GM12878 (cell line): Measurements from ENCODE around the gene MTO1. TPM values are rescaled to one million over a fixed set of nuclear protein-coding genes. Genes with fewer than 3 reads are reported as not detected.

ENCODE experiments used
- CREM ChIP-seq: IDR thresholded peaks from 2 replicates; pipeline ENCODE4 v1.6.1; 2014; ENCODE audit warnings: antibody characterized with exemption, low read depth
- IKZF1 ChIP-seq: fragments of 450-650 bp; conservative IDR thresholded peaks from 2 replicates; pipeline ENCODE4 v1.6.1; 2017; ENCODE audit warnings: antibody characterized with exemption, mild to moderate bottlenecking
- MTA3 ChIP-seq: IDR thresholded peaks from 2 replicates; pipeline ENCODE4 v1.6.1; 2012; ENCODE audit warnings: low read length, inconsistent platforms, borderline replicate concordance
- NFYA ChIP-seq: IDR thresholded peaks from 2 replicates; pipeline ENCODE4 v1.6.1; 2011; ENCODE audit warnings: low read depth, mild to moderate bottlenecking, low read length, improper control_type of control experiment, borderline replicate concordance
- POLR2AphosphoS2 ChIP-seq: IDR thresholded peaks from 2 replicates; pipeline ENCODE4 v1.6.1; 2011; ENCODE audit warnings: low read depth, mild to moderate bottlenecking, low read length, improper control_type of control experiment, moderate library complexity
- RUNX3 ChIP-seq: IDR thresholded peaks from 2 replicates; pipeline ENCODE4 v1.6.1; 2012; ENCODE audit warnings: low read length, inconsistent platforms
- SMC3 ChIP-seq: IDR thresholded peaks from 2 replicates; pipeline ENCODE4 v1.6.1; 2011; ENCODE audit warnings: low read length, improper control_type of control experiment, borderline replicate concordance
- SUPT20H ChIP-seq: IDR thresholded peaks from 2 replicates; pipeline ENCODE4 v1.6.1; 2011; ENCODE audit warnings: low read depth, mild to moderate bottlenecking, low read length, moderate library complexity, borderline replicate concordance; ENCODE audit not compliant: control insufficient read depth
- TAF1 ChIP-seq: IDR thresholded peaks from 2 replicates; pipeline ENCODE4 v1.6.1; 2011; ENCODE audit warnings: mild to moderate bottlenecking, low read depth, low read length, borderline replicate concordance
- TARDBP ChIP-seq: IDR thresholded peaks from 2 replicates; pipeline ENCODE4 v1.6.1; 2016; ENCODE audit warnings: borderline replicate concordance
- TBL1XR1 ChIP-seq: IDR thresholded peaks from 2 replicates; pipeline ENCODE4 v1.6.1; 2012; ENCODE audit warnings: low read depth, low read length, improper control_type of control experiment
- TCF7 ChIP-seq: IDR thresholded peaks from 2 replicates; pipeline ENCODE4 v1.6.1; 2014; ENCODE audit warnings: antibody characterized with exemption, borderline replicate concordance
- WRNIP1 ChIP-seq: IDR thresholded peaks from 2 replicates; pipeline ENCODE4 v1.6.1; 2011; ENCODE audit warnings: low read depth, low read length, improper control_type of control experiment, borderline replicate concordance
- ZNF207 ChIP-seq: fragments of 450-650 bp; IDR thresholded peaks from 2 replicates; pipeline ENCODE4 v1.6.1; 2014; ENCODE audit warnings: antibody characterized with exemption, mild to moderate bottlenecking, borderline replicate concordance
- ZZZ3 ChIP-seq: IDR thresholded peaks from 2 replicates; pipeline ENCODE4 v1.6.1; 2011; ENCODE audit warnings: low read depth; ENCODE audit not compliant: control insufficient read depth, insufficient read length
- polyA plus RNA-seq, 11 experiments: library from polyadenylated mRNA; depleted of rRNA in 4 of 11; unstranded in 6 of 11; stranded (reverse) in 5 of 11; fragments of >200 nt; fragmentation: Nextera tagmentation in 4 of 11; fragmentation: Illumina TruSeq in 1 of 11; extraction: Ambion mirVana in 4 of 11; extraction: Trizol in 1 of 11; gene quantifications; 1 replicate in 1 of 11; 2 replicates in 10 of 11; pipeline versions ENCODE4 v1.2.1 to v1.2.3, GENCODE V29; 2011 to 2016; ENCODE audit warnings: inconsistent platforms in 2 of 11, missing spikeins in 2 of 11, low read depth in 1 of 11
- total RNA-seq, 4 experiments: library from RNA; depleted of rRNA in 3 of 4; stranded (reverse); fragments of >200 nt in 3 of 4; fragmentation: Illumina TruSeq in 1 of 4; extraction: Trizol in 1 of 4; gene quantifications; 2 replicates each; pipeline versions ENCODE4 v1.2.1 to v1.2.3, GENCODE V29; 2013 to 2021
- TF ChIP-seq, protein P1 (sequence below): fragments of 450-650 bp; IDR thresholded peaks from 2 replicates; pipeline ENCODE4 v1.6.1; 2017; ENCODE audit warnings: antibody characterized with exemption, mild to moderate bottlenecking, moderate library complexity
- TF ChIP-seq, protein P2 (sequence below): IDR thresholded peaks from 2 replicates; pipeline ENCODE4 v1.6.1; 2012; ENCODE audit warnings: low read depth, low read length, improper control_type of control experiment
- TF ChIP-seq, protein P3 (sequence below): fragments of 450-650 bp; IDR thresholded peaks from 2 replicates; pipeline ENCODE4 v1.6.1; 2016; ENCODE audit warnings: mild to moderate bottlenecking
- TF ChIP-seq, protein P4 (sequence below): IDR thresholded peaks from 2 replicates; pipeline ENCODE4 v1.6.1; 2011; ENCODE audit warnings: borderline replicate concordance, low read depth, mild to moderate bottlenecking, moderate library complexity, mixed read lengths, low read length; ENCODE audit not compliant: insufficient read depth; ENCODE audit errors: extremely low read length
- TF ChIP-seq, protein P5 (sequence below): fragments of 150-350 bp; IDR thresholded peaks from 2 replicates; pipeline ENCODE4 v1.6.1; 2014; ENCODE audit warnings: mild to moderate bottlenecking, low read depth, low read length

Gene MTO1
- total and polyA plus RNA-seq, 10 of the 15 experiments (the other 5 are each of a cell fraction or from before 2014, with no cell fraction given) = 24.8 to 53.6 (median 33.1) TPM

DNA sequence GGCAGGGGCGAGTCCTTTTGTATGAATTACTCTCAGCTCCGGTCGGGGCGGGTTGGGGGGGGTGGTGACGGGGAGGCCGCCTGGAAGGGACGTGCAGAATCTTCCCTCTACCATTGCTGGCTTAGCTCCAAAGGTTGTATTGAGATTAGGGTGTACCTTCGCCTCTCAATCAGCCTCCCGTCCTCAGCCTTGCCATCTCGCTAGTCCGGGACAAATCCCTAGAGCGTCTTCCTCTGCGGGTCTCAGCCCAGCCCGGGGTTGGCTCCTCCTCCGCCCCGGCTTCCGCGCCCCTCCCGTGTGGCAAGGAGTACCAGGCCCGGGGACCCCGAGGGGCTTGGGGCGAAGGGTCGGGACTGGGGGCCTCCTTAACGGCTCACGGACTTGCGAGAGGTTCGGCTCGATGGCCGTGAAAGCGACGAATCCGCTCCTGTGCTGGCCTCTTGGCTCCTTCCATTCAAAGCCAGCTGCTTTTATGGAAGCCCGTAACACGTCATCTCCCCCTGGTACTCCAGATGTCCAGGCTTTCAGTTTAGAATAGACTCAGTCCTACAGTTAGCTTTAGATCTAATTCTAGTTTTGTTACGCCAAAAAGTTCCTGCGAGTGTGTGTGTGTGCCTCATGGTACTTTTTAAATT lies 59.9 kb downstream of the MTO1 start (continued):
- TF ChIP-seq WRNIP1 (no peak), SUPT20H (no peak), TBL1XR1 (no peak), MTA3 (0 out of 2 replicates have a peak, but pooled peaks have one; percentile 14), ZZZ3 (no peak), ZNF207 (no peak), RUNX3 (no peak; the same call in none of the 2 replicates), IKZF1 (peak; percentile 46; the same call in 1 of the 2 replicates), POLR2AphosphoS2 (peak; percentile 0; the same call in 1 of the 2 replicates), TAF1 (no peak), CREM (peak; percentile 35), NFYA (no peak), TARDBP (no peak), SMC3 (no peak), TCF7 (no peak)
- TF ChIP-seq, protein P1, sequence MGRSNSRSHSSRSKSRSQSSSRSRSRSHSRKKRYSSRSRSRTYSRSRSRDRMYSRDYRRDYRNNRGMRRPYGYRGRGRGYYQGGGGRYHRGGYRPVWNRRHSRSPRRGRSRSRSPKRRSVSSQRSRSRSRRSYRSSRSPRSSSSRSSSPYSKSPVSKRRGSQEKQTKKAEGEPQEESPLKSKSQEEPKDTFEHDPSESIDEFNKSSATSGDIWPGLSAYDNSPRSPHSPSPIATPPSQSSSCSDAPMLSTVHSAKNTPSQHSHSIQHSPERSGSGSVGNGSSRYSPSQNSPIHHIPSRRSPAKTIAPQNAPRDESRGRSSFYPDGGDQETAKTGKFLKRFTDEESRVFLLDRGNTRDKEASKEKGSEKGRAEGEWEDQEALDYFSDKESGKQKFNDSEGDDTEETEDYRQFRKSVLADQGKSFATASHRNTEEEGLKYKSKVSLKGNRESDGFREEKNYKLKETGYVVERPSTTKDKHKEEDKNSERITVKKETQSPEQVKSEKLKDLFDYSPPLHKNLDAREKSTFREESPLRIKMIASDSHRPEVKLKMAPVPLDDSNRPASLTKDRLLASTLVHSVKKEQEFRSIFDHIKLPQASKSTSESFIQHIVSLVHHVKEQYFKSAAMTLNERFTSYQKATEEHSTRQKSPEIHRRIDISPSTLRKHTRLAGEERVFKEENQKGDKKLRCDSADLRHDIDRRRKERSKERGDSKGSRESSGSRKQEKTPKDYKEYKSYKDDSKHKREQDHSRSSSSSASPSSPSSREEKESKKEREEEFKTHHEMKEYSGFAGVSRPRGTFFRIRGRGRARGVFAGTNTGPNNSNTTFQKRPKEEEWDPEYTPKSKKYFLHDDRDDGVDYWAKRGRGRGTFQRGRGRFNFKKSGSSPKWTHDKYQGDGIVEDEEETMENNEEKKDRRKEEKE = no peak
- TF ChIP-seq, protein P2, sequence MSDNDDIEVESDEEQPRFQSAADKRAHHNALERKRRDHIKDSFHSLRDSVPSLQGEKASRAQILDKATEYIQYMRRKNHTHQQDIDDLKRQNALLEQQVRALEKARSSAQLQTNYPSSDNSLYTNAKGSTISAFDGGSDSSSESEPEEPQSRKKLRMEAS = no peak
- TF ChIP-seq, protein P3, sequence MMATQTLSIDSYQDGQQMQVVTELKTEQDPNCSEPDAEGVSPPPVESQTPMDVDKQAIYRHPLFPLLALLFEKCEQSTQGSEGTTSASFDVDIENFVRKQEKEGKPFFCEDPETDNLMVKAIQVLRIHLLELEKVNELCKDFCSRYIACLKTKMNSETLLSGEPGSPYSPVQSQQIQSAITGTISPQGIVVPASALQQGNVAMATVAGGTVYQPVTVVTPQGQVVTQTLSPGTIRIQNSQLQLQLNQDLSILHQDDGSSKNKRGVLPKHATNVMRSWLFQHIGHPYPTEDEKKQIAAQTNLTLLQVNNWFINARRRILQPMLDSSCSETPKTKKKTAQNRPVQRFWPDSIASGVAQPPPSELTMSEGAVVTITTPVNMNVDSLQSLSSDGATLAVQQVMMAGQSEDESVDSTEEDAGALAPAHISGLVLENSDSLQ = no peak
- TF ChIP-seq, protein P4, sequence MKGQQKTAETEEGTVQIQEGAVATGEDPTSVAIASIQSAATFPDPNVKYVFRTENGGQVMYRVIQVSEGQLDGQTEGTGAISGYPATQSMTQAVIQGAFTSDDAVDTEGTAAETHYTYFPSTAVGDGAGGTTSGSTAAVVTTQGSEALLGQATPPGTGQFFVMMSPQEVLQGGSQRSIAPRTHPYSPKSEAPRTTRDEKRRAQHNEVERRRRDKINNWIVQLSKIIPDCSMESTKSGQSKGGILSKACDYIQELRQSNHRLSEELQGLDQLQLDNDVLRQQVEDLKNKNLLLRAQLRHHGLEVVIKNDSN = no peak
- TF ChIP-seq, protein P5, sequence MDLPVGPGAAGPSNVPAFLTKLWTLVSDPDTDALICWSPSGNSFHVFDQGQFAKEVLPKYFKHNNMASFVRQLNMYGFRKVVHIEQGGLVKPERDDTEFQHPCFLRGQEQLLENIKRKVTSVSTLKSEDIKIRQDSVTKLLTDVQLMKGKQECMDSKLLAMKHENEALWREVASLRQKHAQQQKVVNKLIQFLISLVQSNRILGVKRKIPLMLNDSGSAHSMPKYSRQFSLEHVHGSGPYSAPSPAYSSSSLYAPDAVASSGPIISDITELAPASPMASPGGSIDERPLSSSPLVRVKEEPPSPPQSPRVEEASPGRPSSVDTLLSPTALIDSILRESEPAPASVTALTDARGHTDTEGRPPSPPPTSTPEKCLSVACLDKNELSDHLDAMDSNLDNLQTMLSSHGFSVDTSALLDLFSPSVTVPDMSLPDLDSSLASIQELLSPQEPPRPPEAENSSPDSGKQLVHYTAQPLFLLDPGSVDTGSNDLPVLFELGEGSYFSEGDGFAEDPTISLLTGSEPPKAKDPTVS = no peak
- TF ChIP-seq, all 136 proteins: peak for 20
